AG09319 (cell line): Measurements from ENCODE around the gene OSMR.

Source experiments
- DNase-seq: peaks from one replicate; pipeline ENCODE4 v3.0.0-alpha.2; 2010; ENCODE audit warnings: low read depth; ENCODE audit errors: extremely low read depth
- TF ChIP-seq, protein P1 (sequence below): IDR thresholded peaks from 2 replicates; pipeline ENCODE4 v1.5.1; 2011; ENCODE audit warnings: low read depth, mild to moderate bottlenecking, inconsistent platforms, low read length, moderate library complexity

Gene OSMR

DNA sequence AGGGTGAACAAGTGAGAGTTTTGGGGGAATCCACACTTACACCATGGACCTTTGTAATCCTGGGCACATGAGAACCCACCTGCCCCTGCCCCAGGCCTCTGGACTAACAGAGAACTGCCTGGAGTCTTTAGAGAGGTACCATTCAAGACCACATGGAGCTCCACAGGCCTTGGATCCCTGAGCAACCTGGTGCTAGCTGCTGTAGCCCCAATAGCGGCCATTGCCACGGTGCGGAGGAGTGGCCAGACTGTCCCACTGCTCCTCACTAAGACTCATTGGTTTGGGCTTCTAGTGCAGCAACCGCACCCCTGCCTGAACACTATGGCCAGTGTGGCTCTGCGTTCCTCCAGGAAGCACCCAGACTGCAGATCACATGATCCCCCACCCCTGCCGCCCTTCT lies 45.8 kb downstream of the OSMR start:
- no peak for DNase-seq
- TF ChIP-seq, protein P1, sequence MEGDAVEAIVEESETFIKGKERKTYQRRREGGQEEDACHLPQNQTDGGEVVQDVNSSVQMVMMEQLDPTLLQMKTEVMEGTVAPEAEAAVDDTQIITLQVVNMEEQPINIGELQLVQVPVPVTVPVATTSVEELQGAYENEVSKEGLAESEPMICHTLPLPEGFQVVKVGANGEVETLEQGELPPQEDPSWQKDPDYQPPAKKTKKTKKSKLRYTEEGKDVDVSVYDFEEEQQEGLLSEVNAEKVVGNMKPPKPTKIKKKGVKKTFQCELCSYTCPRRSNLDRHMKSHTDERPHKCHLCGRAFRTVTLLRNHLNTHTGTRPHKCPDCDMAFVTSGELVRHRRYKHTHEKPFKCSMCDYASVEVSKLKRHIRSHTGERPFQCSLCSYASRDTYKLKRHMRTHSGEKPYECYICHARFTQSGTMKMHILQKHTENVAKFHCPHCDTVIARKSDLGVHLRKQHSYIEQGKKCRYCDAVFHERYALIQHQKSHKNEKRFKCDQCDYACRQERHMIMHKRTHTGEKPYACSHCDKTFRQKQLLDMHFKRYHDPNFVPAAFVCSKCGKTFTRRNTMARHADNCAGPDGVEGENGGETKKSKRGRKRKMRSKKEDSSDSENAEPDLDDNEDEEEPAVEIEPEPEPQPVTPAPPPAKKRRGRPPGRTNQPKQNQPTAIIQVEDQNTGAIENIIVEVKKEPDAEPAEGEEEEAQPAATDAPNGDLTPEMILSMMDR, result no peak

- TF ChIP-seq, protein P1, result no peak
- DNase-seq, result no peak
These were observed 46.6 kb downstream of the OSMR start for GRCh38 chr5:38892363-38892762.

- TF ChIP-seq, protein P1, result no peak
- DNase-seq, result no peak
These were observed 50.9 kb downstream of the OSMR start for GRCh38 chr5:38896760-38897159.

DNA sequence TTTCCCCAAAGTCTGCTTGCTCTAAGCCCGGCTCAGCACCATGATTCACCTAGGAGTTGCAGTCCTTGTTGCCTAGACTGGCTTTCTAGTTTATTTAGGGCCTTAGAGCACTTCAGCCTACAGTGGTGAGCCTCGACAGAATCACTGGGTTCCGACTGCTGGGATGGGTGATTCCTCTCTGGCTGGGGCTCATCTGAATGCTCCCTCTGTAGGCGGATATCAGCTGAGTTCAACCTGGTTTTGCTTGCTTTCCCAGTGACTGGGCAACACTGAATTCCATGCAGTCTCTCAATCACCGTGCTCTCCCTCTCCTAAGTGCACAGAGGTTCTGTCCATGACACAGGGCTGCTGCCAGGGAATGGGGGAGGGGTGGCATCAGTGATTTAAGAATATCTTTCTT lies 54.1 kb downstream of the OSMR start:
- DNase-seq, result no peak
- TF ChIP-seq, protein P1, result no peak

- TF ChIP-seq, protein P1, result no peak
These were observed 59.7 kb downstream of the OSMR start for GRCh38 chr5:38905516-38905915.

GRCh38 chr5:38906503-38906902 lies 60.7 kb downstream of the OSMR start:
- TF ChIP-seq, protein P1, result no peak
- no peak for DNase-seq

More at GRCh38 chr5:38905516-38905915, 59.7 kb downstream of the OSMR start:
- no peak for DNase-seq

GRCh38 chr5:38911933-38912332 lies 66.1 kb downstream of the OSMR start:
- no peak for DNase-seq
- TF ChIP-seq, protein P1, result no peak
